Neuronal stem cell (in vitro differentiated cells): ENCODE measurements around the gene EXOC3.

ENCODE experiments used
- DNase-seq: peaks from one replicate; pipeline ENCODE4 v3.0.0-alpha.2; 2013; ENCODE audit warnings: low spot score
- H2AFZ ChIP-seq: one replicate; pipeline ENCODE4 v1.6.1; 2013; ENCODE audit warnings: mild to moderate bottlenecking, low read length, inconsistent platforms
- H2AK5ac ChIP-seq: 2 replicates; pipeline ENCODE4 v1.6.1; 2013; ENCODE audit warnings: low read depth, mild to moderate bottlenecking, inconsistent platforms, low read length, moderate library complexity, mixed read lengths
- H2BK120ac ChIP-seq: 2 replicates; pipeline ENCODE4 v1.6.1; 2013; ENCODE audit warnings: low read depth, mild to moderate bottlenecking, inconsistent platforms, low read length, moderate library complexity, mixed read lengths
- H2BK12ac ChIP-seq: one replicate; pipeline ENCODE4 v1.6.1; 2013; ENCODE audit warnings: low read length, inconsistent platforms
- H2BK15ac ChIP-seq: 2 replicates; pipeline ENCODE4 v1.6.1; 2013; ENCODE audit warnings: mild to moderate bottlenecking, low read length, inconsistent platforms, mixed read lengths
- H2BK5ac ChIP-seq: one replicate; pipeline ENCODE4 v1.6.1; 2013; ENCODE audit warnings: inconsistent platforms, mild to moderate bottlenecking, low read length, moderate library complexity
- H3K14ac ChIP-seq: one replicate; pipeline ENCODE4 v1.6.1; 2013; ENCODE audit warnings: low read length, inconsistent platforms
- H3K18ac ChIP-seq: 2 replicates; pipeline ENCODE4 v1.6.1; 2013; ENCODE audit warnings: low read length, inconsistent platforms
- H3K23ac ChIP-seq: 2 replicates; pipeline ENCODE4 v1.6.1; 2013; ENCODE audit warnings: low read depth, mild to moderate bottlenecking, mixed read lengths, low read length, inconsistent platforms; ENCODE audit not compliant: poor library complexity
- H3K27ac ChIP-seq: replicated peaks from 3 replicates; pipeline ENCODE4 v1.5.1; 2013; ENCODE audit warnings: low read length, inconsistent platforms
- H3K27me3 ChIP-seq, 3 experiments: 2 replicates each; pipeline ENCODE4 v1.6.1; 2013; ENCODE audit warnings: low read length in 3 of 3, mild to moderate bottlenecking in 2 of 3, inconsistent platforms in 1 of 3, low read depth in 1 of 3, mixed read lengths in 1 of 3, moderate library complexity in 1 of 3; ENCODE audit not compliant: control insufficient read depth in 3 of 3, insufficient read depth in 3 of 3
- H3K36me3 ChIP-seq, 2 donors: replicated peaks in 1 of 2; 2 replicates each; pipeline ENCODE4 v1.6.1; 2013; ENCODE audit warnings: low read length in 2 of 2; ENCODE audit not compliant: control insufficient read depth in 2 of 2, insufficient read depth in 2 of 2
- H3K4ac ChIP-seq: 2 replicates; pipeline ENCODE4 v1.6.1; 2013; ENCODE audit warnings: inconsistent platforms, mild to moderate bottlenecking, low read length, moderate library complexity
- H3K4me1 ChIP-seq, 2 donors: 1 replicate in 1 of 2; 2 replicates in 1 of 2; pipeline ENCODE4 v1.6.1; 2013; ENCODE audit warnings: low read length in 2 of 2, low read depth in 1 of 2; ENCODE audit not compliant: control insufficient read depth in 2 of 2, insufficient read depth in 1 of 2
- H3K4me2 ChIP-seq: one replicate; pipeline ENCODE4 v1.6.1; 2013; ENCODE audit warnings: mild to moderate bottlenecking, low read length, inconsistent platforms; ENCODE audit not compliant: insufficient read depth, poor library complexity, severe bottlenecking
- H3K4me3 ChIP-seq, 2 donors: 2 replicates each; pipeline ENCODE4 v1.5.1; 2013; ENCODE audit warnings: low read length in 2 of 2, mild to moderate bottlenecking in 2 of 2, inconsistent platforms in 1 of 2, moderate library complexity in 1 of 2
- H3K79me1 ChIP-seq: one replicate; pipeline ENCODE4 v1.6.1; 2013; ENCODE audit warnings: low read depth, mild to moderate bottlenecking, inconsistent platforms, low read length, moderate library complexity
- H3K9ac ChIP-seq: one replicate; pipeline ENCODE4 v1.6.1; 2013; ENCODE audit warnings: mild to moderate bottlenecking, low read depth, low read length, inconsistent platforms; ENCODE audit not compliant: poor library complexity
- H3K9me3 ChIP-seq, 2 donors: replicated peaks in 1 of 2; 2 replicates each; pipeline versions ENCODE3 to v1.6.1; 2013; ENCODE audit warnings: low read length in 2 of 2, mild to moderate bottlenecking in 2 of 2, inconsistent platforms in 1 of 2, low read depth in 1 of 2, mixed read lengths in 1 of 2, moderate library complexity in 1 of 2; ENCODE audit not compliant: control insufficient read depth in 2 of 2, insufficient read depth in 1 of 2
- H4K8ac ChIP-seq: one replicate; pipeline ENCODE4 v1.6.1; 2013; ENCODE audit warnings: low read depth, mild to moderate bottlenecking, inconsistent platforms, low read length, moderate library complexity
- H4K91ac ChIP-seq: one replicate; pipeline ENCODE4 v1.6.1; 2013; ENCODE audit warnings: low read length, low read depth, mild to moderate bottlenecking, inconsistent platforms; ENCODE audit not compliant: poor library complexity
- WGBS, 2 donors: extraction: QIAGEN DNeasy Blood & Tissue Kit; methylation state at CpG; one replicate each; pipeline ENCODE4 v1.1.7; 2013; ENCODE audit warnings: missing lambda C conversion rate in 2 of 2, mixed read lengths in 1 of 2; ENCODE audit not compliant: insufficient read length in 2 of 2, insufficient replicate concordance in 1 of 2; ENCODE audit errors: extremely low coverage in 2 of 2; 5-methylcytosine and 5-hydroxymethylcytosine counted together

EXOC3 gene

GRCh38 chr5:496028-496427 lies 53.1 kb downstream of the EXOC3 start:
- no peak overlapping the region for H2AFZ ChIP-seq
- no peak overlapping the region for H2BK15ac ChIP-seq
- no peak overlapping the region for H3K27ac ChIP-seq
- H3K4me3 ChIP-seq, result peak overlapping the region in 1 of 2 donors; percentile 20
- H3K23ac ChIP-seq, result peak overlapping the region; percentile 90
- H2BK5ac ChIP-seq, result peak overlapping the region; percentile 29
- no peak overlapping the region for H3K14ac ChIP-seq
- H2BK120ac ChIP-seq, result no peak overlapping the region
- H4K91ac ChIP-seq, result no peak overlapping the region
- H3K27me3 ChIP-seq, result peaks cover 32 to 65% (median 61%) of the 10 kb centered on the region in 3 experiments
- H3K9me3 ChIP-seq, result no peaks in the 10 kb centered on the region
- H3K36me3 ChIP-seq, result no peaks in the 10 kb centered on the region
- H3K4me2 ChIP-seq, result no peak overlapping the region
- H4K8ac ChIP-seq, result peak overlapping the region; percentile 17
- H3K9ac ChIP-seq, result peak overlapping the region; percentile 86
- H3K4me1 ChIP-seq, result peaks cover 0 to 2% of the 10 kb centered on the region in 2 donors
- no peak for DNase-seq
- H3K4ac ChIP-seq, result no peak overlapping the region
- H3K79me1 ChIP-seq, result peaks cover 2% of the 10 kb centered on the region
- no peak overlapping the region for H2BK12ac ChIP-seq
- WGBS, 2 donors, result no CpG with 5 or more reads among the region's 19 CpGs
- H2AK5ac ChIP-seq, result no peak overlapping the region
- H3K18ac ChIP-seq, result no peak overlapping the region

GRCh38 chr5:497090-497700 lies 54.2 kb downstream of the EXOC3 start:
- DNase-seq, result no peak

GRCh38 chr5:497871-498509 lies 55.0 kb downstream of the EXOC3 start:
- Histone ChIP-seq H3K27ac (no peak overlapping the region), H3K4me1 (peaks cover 0 to 2% of the 10 kb centered on the region in 2 donors), H2BK5ac (no peak overlapping the region), H3K14ac (no peak overlapping the region), H3K4me3 (no peak overlapping the region), H3K4me2 (no peak overlapping the region), H4K8ac (no peak overlapping the region), H2BK120ac (no peak overlapping the region), H3K23ac (no peak overlapping the region), H3K79me1 (peaks cover 2% of the 10 kb centered on the region), H3K27me3 (peaks cover 26 to 57% (median 45%) of the 10 kb centered on the region in 3 experiments), H3K18ac (peak overlapping the region; percentile 5), H3K36me3 (no peaks in the 10 kb centered on the region), H2BK15ac (no peak overlapping the region), H3K4ac (no peak overlapping the region), H2AK5ac (no peak overlapping the region), H3K9me3 (no peaks in the 10 kb centered on the region), H3K9ac (no peak overlapping the region), H2AFZ (no peak overlapping the region), H4K91ac (no peak overlapping the region), H2BK12ac (no peak overlapping the region)
- DNase-seq, result no peak
- WGBS, 2 donors, result no CpG with 5 or more reads among the region's 40 CpGs

More at GRCh38 chr5:497090-497700, 54.2 kb downstream of the EXOC3 start:
- no peak overlapping the region for H4K8ac ChIP-seq
- WGBS, 2 donors, result no CpG with 5 or more reads among the region's 22 CpGs
- H3K23ac ChIP-seq, result no peak overlapping the region
- no peaks in the 10 kb centered on the region for H3K36me3 ChIP-seq
- H3K4me3 ChIP-seq, result no peak overlapping the region
- H3K4ac ChIP-seq, result no peak overlapping the region
- H2AK5ac ChIP-seq, result no peak overlapping the region
- H4K91ac ChIP-seq, result no peak overlapping the region
- peaks cover 2% of the 10 kb centered on the region for H3K79me1 ChIP-seq
- H3K9ac ChIP-seq, result no peak overlapping the region
- no peak overlapping the region for H2BK15ac ChIP-seq
- peaks cover 30 to 64% (median 52%) of the 10 kb centered on the region in 3 experiments for H3K27me3 ChIP-seq
- peak overlapping the region; percentile 61 for H3K18ac ChIP-seq
- no peak overlapping the region for H2BK120ac ChIP-seq
- H3K4me2 ChIP-seq, result no peak overlapping the region
- H3K4me1 ChIP-seq, result peaks cover 0 to 2% of the 10 kb centered on the region in 2 donors
- no peak overlapping the region for H2BK12ac ChIP-seq
- no peak overlapping the region for H2AFZ ChIP-seq
- H2BK5ac ChIP-seq, result no peak overlapping the region
- no peak overlapping the region for H3K27ac ChIP-seq
- H3K9me3 ChIP-seq, result no peaks in the 10 kb centered on the region
- H3K14ac ChIP-seq, result no peak overlapping the region
